H1 (cell line): ENCODE measurements around the gene CD44. TPM values are rescaled to one million over a fixed set of nuclear protein-coding genes. Genes with fewer than 3 reads are reported as not detected.

Source experiments
- CBX5 ChIP-seq: fragments of 300-800, 300-1000 bp; sonication (generic); IDR thresholded peaks from 2 replicates; pipeline ENCODE4 v1.7.1; 2016; ENCODE audit warnings: antibody characterized with exemption, low read length, low read depth
- CEBPB ChIP-seq: IDR thresholded peaks from 2 replicates; pipeline ENCODE4 v1.6.1; 2012; ENCODE audit warnings: low read depth, low read length
- CREB1 ChIP-seq: IDR thresholded peaks from 2 replicates; pipeline ENCODE4 v1.6.1; 2012; ENCODE audit warnings: inconsistent platforms
- KDM1A ChIP-seq: fragments of 200-600, 300-600 bp; sonication (generic); IDR thresholded peaks from 2 replicates; pipeline ENCODE4 v1.7.1; 2016; ENCODE audit warnings: mild to moderate bottlenecking, low read length, borderline replicate concordance
- USF2 ChIP-seq: IDR thresholded peaks from 2 replicates; pipeline ENCODE4 v1.6.1; 2011; ENCODE audit warnings: low read length, improper control_type of control experiment
- polyA plus RNA-seq, 7 experiments: library from polyadenylated mRNA; depleted of rRNA in 3 of 7; stranded (reverse) in 5 of 7; unstranded in 2 of 7; fragments of >200 nt in 5 of 7; fragments of 200-250 nt in 2 of 7; gene quantifications; 1 replicate in 5 of 7; 2 replicates in 1 of 7; 4 replicates in 1 of 7; pipeline versions ENCODE4 v1.2.1 to v1.2.3, GENCODE V29; 2011 to 2013; ENCODE audit warnings: missing spikeins in 2 of 7, mixed read lengths in 2 of 7
- total RNA-seq: library from RNA; stranded (reverse); fragmentation: NEBNext Ultra II Directional; extraction: Animal tissue kit (Norgen Biotek cat#: 25700); gene quantifications from 2 replicates; pipeline ENCODE4 v1.2.1, GENCODE V29; 2021
- TF ChIP-seq, protein P1 (sequence below): fragments of 300-600 bp; sonication (generic); IDR thresholded peaks from 2 replicates; pipeline ENCODE4 v1.7.1; 2012; ENCODE audit warnings: low read length, moderate library complexity, mild to moderate bottlenecking, inconsistent platforms; ENCODE audit not compliant: insufficient replicate concordance

Gene CD44
- total and polyA plus RNA-seq, 2 of the 8 experiments (the other 6 are each of a cell fraction or from before 2014, with no cell fraction given) = 11.8 to 13.7 TPM

GRCh38 chr11:35104655-35105054, 34.3 kb upstream of the CD44 start (continued):
- no peak for TF ChIP-seq USF2
- TF ChIP-seq KDM1A = no peak
- TF ChIP-seq, protein P1, sequence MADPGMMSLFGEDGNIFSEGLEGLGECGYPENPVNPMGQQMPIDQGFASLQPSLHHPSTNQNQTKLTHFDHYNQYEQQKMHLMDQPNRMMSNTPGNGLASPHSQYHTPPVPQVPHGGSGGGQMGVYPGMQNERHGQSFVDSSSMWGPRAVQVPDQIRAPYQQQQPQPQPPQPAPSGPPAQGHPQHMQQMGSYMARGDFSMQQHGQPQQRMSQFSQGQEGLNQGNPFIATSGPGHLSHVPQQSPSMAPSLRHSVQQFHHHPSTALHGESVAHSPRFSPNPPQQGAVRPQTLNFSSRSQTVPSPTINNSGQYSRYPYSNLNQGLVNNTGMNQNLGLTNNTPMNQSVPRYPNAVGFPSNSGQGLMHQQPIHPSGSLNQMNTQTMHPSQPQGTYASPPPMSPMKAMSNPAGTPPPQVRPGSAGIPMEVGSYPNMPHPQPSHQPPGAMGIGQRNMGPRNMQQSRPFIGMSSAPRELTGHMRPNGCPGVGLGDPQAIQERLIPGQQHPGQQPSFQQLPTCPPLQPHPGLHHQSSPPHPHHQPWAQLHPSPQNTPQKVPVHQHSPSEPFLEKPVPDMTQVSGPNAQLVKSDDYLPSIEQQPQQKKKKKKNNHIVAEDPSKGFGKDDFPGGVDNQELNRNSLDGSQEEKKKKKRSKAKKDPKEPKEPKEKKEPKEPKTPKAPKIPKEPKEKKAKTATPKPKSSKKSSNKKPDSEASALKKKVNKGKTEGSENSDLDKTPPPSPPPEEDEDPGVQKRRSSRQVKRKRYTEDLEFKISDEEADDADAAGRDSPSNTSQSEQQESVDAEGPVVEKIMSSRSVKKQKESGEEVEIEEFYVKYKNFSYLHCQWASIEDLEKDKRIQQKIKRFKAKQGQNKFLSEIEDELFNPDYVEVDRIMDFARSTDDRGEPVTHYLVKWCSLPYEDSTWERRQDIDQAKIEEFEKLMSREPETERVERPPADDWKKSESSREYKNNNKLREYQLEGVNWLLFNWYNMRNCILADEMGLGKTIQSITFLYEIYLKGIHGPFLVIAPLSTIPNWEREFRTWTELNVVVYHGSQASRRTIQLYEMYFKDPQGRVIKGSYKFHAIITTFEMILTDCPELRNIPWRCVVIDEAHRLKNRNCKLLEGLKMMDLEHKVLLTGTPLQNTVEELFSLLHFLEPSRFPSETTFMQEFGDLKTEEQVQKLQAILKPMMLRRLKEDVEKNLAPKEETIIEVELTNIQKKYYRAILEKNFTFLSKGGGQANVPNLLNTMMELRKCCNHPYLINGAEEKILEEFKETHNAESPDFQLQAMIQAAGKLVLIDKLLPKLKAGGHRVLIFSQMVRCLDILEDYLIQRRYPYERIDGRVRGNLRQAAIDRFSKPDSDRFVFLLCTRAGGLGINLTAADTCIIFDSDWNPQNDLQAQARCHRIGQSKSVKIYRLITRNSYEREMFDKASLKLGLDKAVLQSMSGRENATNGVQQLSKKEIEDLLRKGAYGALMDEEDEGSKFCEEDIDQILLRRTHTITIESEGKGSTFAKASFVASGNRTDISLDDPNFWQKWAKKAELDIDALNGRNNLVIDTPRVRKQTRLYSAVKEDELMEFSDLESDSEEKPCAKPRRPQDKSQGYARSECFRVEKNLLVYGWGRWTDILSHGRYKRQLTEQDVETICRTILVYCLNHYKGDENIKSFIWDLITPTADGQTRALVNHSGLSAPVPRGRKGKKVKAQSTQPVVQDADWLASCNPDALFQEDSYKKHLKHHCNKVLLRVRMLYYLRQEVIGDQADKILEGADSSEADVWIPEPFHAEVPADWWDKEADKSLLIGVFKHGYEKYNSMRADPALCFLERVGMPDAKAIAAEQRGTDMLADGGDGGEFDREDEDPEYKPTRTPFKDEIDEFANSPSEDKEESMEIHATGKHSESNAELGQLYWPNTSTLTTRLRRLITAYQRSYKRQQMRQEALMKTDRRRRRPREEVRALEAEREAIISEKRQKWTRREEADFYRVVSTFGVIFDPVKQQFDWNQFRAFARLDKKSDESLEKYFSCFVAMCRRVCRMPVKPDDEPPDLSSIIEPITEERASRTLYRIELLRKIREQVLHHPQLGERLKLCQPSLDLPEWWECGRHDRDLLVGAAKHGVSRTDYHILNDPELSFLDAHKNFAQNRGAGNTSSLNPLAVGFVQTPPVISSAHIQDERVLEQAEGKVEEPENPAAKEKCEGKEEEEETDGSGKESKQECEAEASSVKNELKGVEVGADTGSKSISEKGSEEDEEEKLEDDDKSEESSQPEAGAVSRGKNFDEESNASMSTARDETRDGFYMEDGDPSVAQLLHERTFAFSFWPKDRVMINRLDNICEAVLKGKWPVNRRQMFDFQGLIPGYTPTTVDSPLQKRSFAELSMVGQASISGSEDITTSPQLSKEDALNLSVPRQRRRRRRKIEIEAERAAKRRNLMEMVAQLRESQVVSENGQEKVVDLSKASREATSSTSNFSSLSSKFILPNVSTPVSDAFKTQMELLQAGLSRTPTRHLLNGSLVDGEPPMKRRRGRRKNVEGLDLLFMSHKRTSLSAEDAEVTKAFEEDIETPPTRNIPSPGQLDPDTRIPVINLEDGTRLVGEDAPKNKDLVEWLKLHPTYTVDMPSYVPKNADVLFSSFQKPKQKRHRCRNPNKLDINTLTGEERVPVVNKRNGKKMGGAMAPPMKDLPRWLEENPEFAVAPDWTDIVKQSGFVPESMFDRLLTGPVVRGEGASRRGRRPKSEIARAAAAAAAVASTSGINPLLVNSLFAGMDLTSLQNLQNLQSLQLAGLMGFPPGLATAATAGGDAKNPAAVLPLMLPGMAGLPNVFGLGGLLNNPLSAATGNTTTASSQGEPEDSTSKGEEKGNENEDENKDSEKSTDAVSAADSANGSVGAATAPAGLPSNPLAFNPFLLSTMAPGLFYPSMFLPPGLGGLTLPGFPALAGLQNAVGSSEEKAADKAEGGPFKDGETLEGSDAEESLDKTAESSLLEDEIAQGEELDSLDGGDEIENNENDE = no peak
- no peak for TF ChIP-seq CREB1
- no peak for TF ChIP-seq CEBPB
- no peak for TF ChIP-seq CBX5
